ENCODE data around the gene APC2.

GRCh38 chr19:1451916-1452801 lies 2.2 kb downstream of the APC2 start:
- no peak for TF ChIP-seq CTCF (IDR thresholded peaks at IDR 0.05)
- TF ChIP-seq POLR2A (IDR thresholded peaks at IDR 0.05), result no peak
